ENCODE results near the gene GSDME. TPM values are rescaled to one million over a fixed set of nuclear protein-coding genes. Genes with fewer than 3 reads are reported as not detected.

The GSDME gene
- total RNA-seq, 4 donors from 2014 or later: 3.1 to 5.2 (median 3.9) TPM

DNA sequence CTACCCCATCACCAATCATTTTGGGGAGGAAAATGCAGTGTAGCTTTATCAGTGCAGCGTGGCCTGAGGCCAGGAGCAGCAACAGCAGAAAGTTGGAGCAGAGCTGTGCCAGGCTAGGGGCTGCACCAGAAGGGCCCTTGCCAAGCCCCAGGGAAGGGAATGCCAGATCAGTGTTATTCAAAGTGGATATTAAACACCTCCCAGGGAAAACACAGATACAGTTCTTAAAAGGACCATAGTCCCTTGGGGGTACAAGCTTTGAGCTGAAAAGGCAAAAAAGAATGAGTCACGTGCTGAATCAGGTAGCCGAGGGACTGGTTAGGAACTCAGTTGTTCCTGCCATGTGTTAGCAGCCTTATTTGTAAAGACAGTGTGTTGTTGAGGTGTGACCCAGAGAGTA lies 54.0 kb downstream of the GSDME start:
- no peaks in the 10 kb centered on the region for H3K36me3 ChIP-seq
- intact Hi-C loops (cut with DNase I; ENCODE audit: low total_unique reads): no loop called here
- TF ChIP-seq CTCF (IDR thresholded peaks at IDR 0.05 in 4 of 5, conservative IDR thresholded peaks at IDR 0.05 in 1 of 5) (no peak), POLR2A (IDR thresholded peaks at IDR 0.05) (no peak)
- no peak for ATAC-seq
- H3K4me1 ChIP-seq: peaks cover 65 to 79% of the 10 kb centered on the region in 2 donors
- H3K9me3 ChIP-seq: no peaks in the 10 kb centered on the region
- in situ Hi-C loops (cut with MboI; ENCODE audit: low sequenced_read_pairs in 4 of 4): no loop called here
- no peaks in the 10 kb centered on the region for H3K27me3 ChIP-seq
- peak overlapping the region in 3 of 4 donors; percentile 11 to 75 (median 66) for H3K27ac ChIP-seq
- DNase-seq: no peak
- no peak overlapping the region for H3K4me3 ChIP-seq

DNA sequence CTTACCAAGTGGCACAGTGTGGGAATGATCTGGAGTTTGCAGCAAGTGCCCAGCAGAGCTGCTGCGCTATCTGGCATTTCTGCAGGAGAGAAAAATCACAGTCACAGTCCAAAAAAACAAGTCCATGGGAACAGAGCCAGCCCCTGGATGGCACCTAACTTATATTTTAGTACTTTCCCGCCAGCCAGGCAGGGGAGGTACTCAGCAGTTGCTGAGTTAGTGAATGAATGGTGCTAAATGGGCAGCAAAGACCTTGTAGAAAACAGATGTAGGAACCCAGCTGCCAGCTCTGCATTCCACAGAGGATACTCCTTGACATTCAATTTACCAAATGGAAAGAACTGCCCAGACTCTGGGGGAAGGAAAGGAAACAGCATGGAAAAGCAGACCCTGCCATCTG lies 54.5 kb downstream of the GSDME start:
- H3K9me3 ChIP-seq: no peaks in the 10 kb centered on the region
- peaks cover 65 to 85% of the 10 kb centered on the region in 2 donors for H3K4me1 ChIP-seq
- TF ChIP-seq POLR2A (IDR thresholded peaks at IDR 0.05): no peak
- no peak for TF ChIP-seq CTCF (IDR thresholded peaks at IDR 0.05 in 4 of 5, conservative IDR thresholded peaks at IDR 0.05 in 1 of 5)
- intact Hi-C loops (cut with DNase I; ENCODE audit: low total_unique reads) (no loop called here), in situ Hi-C loops (cut with MboI; ENCODE audit: low sequenced_read_pairs in 4 of 4) (no loop called here)
- no peaks in the 10 kb centered on the region for H3K36me3 ChIP-seq
- no peaks in the 10 kb centered on the region for H3K27me3 ChIP-seq
- peak overlapping the region in 1 of 4 donors; percentile 75 for H3K27ac ChIP-seq
- no peak for DNase-seq
- ATAC-seq: no peak
- no peak overlapping the region for H3K4me3 ChIP-seq

DNA sequence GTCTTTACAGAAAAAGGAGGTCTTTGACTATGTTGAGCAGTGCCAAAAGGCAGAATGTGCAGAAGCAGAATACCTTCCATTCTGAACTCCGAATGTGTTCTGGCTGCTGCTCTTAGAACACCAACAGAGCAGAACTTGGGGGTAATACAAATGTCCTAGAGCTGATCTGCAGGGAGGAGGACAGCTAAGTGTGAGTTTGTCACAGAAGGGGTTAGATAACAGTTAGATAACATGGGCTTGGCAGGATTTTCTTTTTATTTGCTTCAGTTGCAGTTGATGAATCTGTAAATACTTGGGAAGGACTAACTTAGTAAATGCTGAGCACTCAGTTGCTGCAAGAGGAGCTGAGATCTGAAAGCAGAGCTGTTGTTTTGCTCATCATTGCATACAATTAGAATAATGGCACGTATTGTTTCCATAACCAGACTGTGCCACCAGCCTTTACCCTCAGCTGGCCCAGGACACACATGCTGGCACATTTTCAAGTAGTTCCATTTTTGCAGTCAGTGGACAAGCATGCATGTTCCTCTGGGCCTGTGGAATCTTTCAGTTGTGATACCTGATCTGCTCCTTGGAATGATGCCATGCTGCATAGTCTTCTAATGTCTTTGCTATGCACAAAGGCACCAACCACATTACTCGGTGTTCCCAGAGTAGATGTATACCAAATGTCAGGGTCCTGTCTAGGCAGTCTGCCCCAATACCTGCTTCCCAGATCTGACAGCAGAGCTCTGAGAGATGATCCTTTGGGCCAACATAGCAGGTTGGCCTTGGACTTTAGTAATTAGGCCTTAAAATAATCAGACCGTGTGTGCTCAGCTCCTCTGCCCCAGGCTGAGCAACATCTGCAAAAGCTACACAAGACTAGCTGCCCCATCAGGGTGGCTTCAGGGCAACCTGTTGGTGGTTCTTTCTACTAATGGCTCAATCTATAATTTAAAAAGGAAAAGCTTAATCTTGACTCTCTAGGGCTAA lies 55.7 kb downstream of the GSDME start:
- DNase-seq: peak; percentile 68 to 74
- Histone ChIP-seq H3K4me3 (no peak overlapping the region), H3K9me3 (no peaks in the 10 kb centered on the region), H3K27me3 (no peaks in the 10 kb centered on the region), H3K4me1 (peaks cover 60 to 80% of the 10 kb centered on the region in 2 donors), H3K36me3 (no peaks in the 10 kb centered on the region), H3K27ac (peak overlapping the region; percentile 23 to 75 (median 55))
- intact Hi-C loops (cut with DNase I; ENCODE audit: low total_unique reads): no loop called here
- no peak for TF ChIP-seq CTCF (IDR thresholded peaks at IDR 0.05 in 4 of 5, conservative IDR thresholded peaks at IDR 0.05 in 1 of 5)
- no peak for TF ChIP-seq POLR2A (IDR thresholded peaks at IDR 0.05)
- ATAC-seq: peak; percentile 87 to 89
- in situ Hi-C loops (cut with MboI; ENCODE audit: low sequenced_read_pairs in 4 of 4): no loop called here

DNA sequence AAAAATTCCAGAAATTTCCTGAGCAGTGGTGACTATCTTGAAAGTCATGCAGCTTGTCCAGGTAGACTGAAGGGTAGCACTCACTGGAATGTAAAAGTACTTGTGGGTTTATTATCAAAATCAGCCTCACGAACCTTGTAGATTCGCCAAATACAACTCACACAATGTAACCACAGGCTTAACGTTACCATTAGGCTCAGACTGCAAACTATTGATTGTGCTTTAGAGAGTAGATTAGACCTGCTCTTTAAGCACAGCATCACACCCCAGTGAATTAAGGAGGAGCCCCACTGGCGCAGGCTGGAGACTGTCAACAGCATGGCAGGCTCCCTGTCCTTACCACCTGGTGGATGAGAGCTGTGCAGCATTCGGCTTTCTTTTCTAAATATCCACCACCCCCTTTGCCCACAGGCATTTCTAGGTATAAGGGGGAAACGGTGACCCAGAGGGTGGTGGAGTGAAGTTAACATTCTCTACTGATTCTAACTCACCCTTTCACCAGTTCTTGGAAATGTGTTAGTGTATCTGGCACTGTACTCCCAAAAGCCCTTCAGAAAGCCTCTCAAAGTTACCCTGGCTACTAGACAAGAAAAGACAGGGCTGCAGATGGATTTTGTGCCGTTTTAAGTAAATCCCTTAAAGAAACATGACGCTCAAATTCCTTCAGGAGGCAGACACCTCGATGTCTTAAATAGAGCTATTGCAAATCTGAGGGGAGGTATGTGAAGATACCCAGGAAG lies 56.6 kb downstream of the GSDME start:
- Histone ChIP-seq H3K4me1 (peaks cover 52 to 73% of the 10 kb centered on the region in 2 donors), H3K9me3 (no peaks in the 10 kb centered on the region), H3K27me3 (no peaks in the 10 kb centered on the region), H3K36me3 (no peaks in the 10 kb centered on the region), H3K4me3 (no peak overlapping the region), H3K27ac (peak overlapping the region; percentile 23 to 75 (median 36))
- DNase-seq (no peak), ATAC-seq (no peak)
- in situ Hi-C loops (cut with MboI; ENCODE audit: low sequenced_read_pairs in 4 of 4) (no loop called here), intact Hi-C loops (cut with DNase I; ENCODE audit: low total_unique reads) (no loop called here)
- TF ChIP-seq POLR2A (IDR thresholded peaks at IDR 0.05) (no peak), CTCF (IDR thresholded peaks at IDR 0.05 in 4 of 5, conservative IDR thresholded peaks at IDR 0.05 in 1 of 5) (no peak)
